HEK293 (cell line): Measurements from ENCODE around the gene RNF31.
A peak's percentile ranks its signal among the peaks of the same experiment; 100 is the strongest.

Experiments used
- EGR2 ChIP-seq: fragments of 450-650 bp; formaldehyde crosslinking; IDR thresholded peaks from 2 replicates; pipeline ENCODE4 v1.5.1; 2016; ENCODE audit warnings: low read depth, missing biosample characterization, missing genetic modification characterization
- GLIS1 ChIP-seq: fragments of 450-650 bp; formaldehyde crosslinking; IDR thresholded peaks from 2 replicates; pipeline ENCODE4 v1.5.1; 2016; ENCODE audit warnings: missing biosample characterization, missing genetic modification characterization
- GLIS2 ChIP-seq: fragments of 450-650 bp; formaldehyde crosslinking; IDR thresholded peaks from 2 replicates; pipeline ENCODE4 v1.5.1; 2016; ENCODE audit warnings: missing biosample characterization, missing genetic modification characterization
- KLF8 ChIP-seq: fragments of 450-650 bp; formaldehyde crosslinking; IDR thresholded peaks from 2 replicates; pipeline ENCODE4 v1.5.1; 2016; ENCODE audit warnings: missing biosample characterization, missing genetic modification characterization
- KLF9 ChIP-seq: fragments of 450-650 bp; formaldehyde crosslinking; IDR thresholded peaks from 2 replicates; pipeline ENCODE4 v1.5.1; 2016; ENCODE audit warnings: missing biosample characterization, missing genetic modification characterization, low read depth
- MZF1 ChIP-seq: fragments of 450-650 bp; formaldehyde crosslinking; IDR thresholded peaks from 2 replicates; pipeline ENCODE4 v1.5.1; 2017; ENCODE audit warnings: missing biosample characterization, missing genetic modification characterization, borderline replicate concordance
- SP2 ChIP-seq: fragments of 450-650 bp; formaldehyde crosslinking; IDR thresholded peaks from 2 replicates; pipeline ENCODE4 v1.5.1; 2016; ENCODE audit warnings: missing biosample characterization, missing genetic modification characterization
- SP3 ChIP-seq: fragments of 450-650 bp; formaldehyde crosslinking; IDR thresholded peaks from 2 replicates; pipeline ENCODE4 v1.5.1; 2016; ENCODE audit warnings: missing biosample characterization, missing genetic modification characterization
- TRIM28 ChIP-seq: IDR thresholded peaks from 2 replicates; pipeline ENCODE4 v1.6.1; 2011; ENCODE audit warnings: low read length, control low read depth, borderline replicate concordance
- YY1 ChIP-seq: fragments of 450-650 bp; formaldehyde crosslinking; IDR thresholded peaks from 2 replicates; pipeline ENCODE4 v1.5.1; 2018; ENCODE audit warnings: missing biosample characterization, missing genetic modification characterization
- ZBTB17 ChIP-seq: fragments of 450-650 bp; formaldehyde crosslinking; IDR thresholded peaks from 2 replicates; pipeline ENCODE4 v1.5.1; 2016; ENCODE audit warnings: missing biosample characterization, missing genetic modification characterization
- ZBTB8A ChIP-seq: fragments of 450-650 bp; formaldehyde crosslinking; IDR thresholded peaks from 2 replicates; pipeline ENCODE4 v1.5.1; 2016; ENCODE audit warnings: missing biosample characterization, missing genetic modification characterization
- ZFHX2 ChIP-seq: fragments of 450-650 bp; formaldehyde crosslinking; conservative IDR thresholded peaks from 2 replicates; pipeline ENCODE4 v1.5.1; 2016; ENCODE audit warnings: missing biosample characterization, missing genetic modification characterization
- ZIC2 ChIP-seq: fragments of 450-650 bp; formaldehyde crosslinking; IDR thresholded peaks from 2 replicates; pipeline ENCODE4 v1.5.1; 2016; ENCODE audit warnings: missing biosample characterization, missing genetic modification characterization
- ZNF175 ChIP-seq: fragments of 450-650 bp; formaldehyde crosslinking; IDR thresholded peaks from 2 replicates; pipeline ENCODE4 v1.5.1; 2016; ENCODE audit warnings: missing biosample characterization, missing genetic modification characterization
- ZNF391 ChIP-seq: fragments of 450-650 bp; formaldehyde crosslinking; IDR thresholded peaks from 2 replicates; pipeline ENCODE4 v1.5.1; 2016; ENCODE audit warnings: low read depth, missing biosample characterization, missing genetic modification characterization, borderline replicate concordance
- ZNF423 ChIP-seq: fragments of 450-650 bp; formaldehyde crosslinking; IDR thresholded peaks from 2 replicates; pipeline ENCODE4 v1.5.1; 2016; ENCODE audit warnings: missing biosample characterization, missing genetic modification characterization
- ZNF473 ChIP-seq: fragments of 450-650 bp; formaldehyde crosslinking; IDR thresholded peaks from 2 replicates; pipeline ENCODE4 v1.5.1; 2017; ENCODE audit warnings: missing biosample characterization, missing genetic modification characterization
- ZNF600 ChIP-seq: fragments of 450-650 bp; formaldehyde crosslinking; IDR thresholded peaks from 2 replicates; pipeline ENCODE4 v1.5.1; 2016; ENCODE audit warnings: missing biosample characterization, missing genetic modification characterization
- ZSCAN30 ChIP-seq: fragments of 450-650 bp; IDR thresholded peaks from 2 replicates; pipeline ENCODE4 v1.5.1; 2018; ENCODE audit warnings: missing biosample characterization, mild to moderate bottlenecking, missing genetic modification characterization, moderate library complexity
- ZSCAN5A ChIP-seq: fragments of 450-650 bp; formaldehyde crosslinking; IDR thresholded peaks from 2 replicates; pipeline ENCODE4 v1.5.1; 2016; ENCODE audit warnings: missing biosample characterization, missing genetic modification characterization
- TF ChIP-seq, protein P1 (sequence below): sonication (generic); formaldehyde crosslinking; IDR thresholded peaks from 2 replicates; pipeline ENCODE4 v1.8.1; 2022; ENCODE audit warnings: mild to moderate bottlenecking, moderate library complexity, missing genetic modification reagents
- TF ChIP-seq, protein P2 (sequence below): fragments of 450-650 bp; formaldehyde crosslinking; IDR thresholded peaks from 2 replicates; pipeline ENCODE4 v1.5.1; 2017; ENCODE audit warnings: missing biosample characterization, mild to moderate bottlenecking, missing genetic modification characterization, moderate library complexity
- TF ChIP-seq, protein P3 (sequence below): fragments of 450-650 bp; formaldehyde crosslinking; IDR thresholded peaks from 2 replicates; pipeline ENCODE4 v1.5.1; 2017; ENCODE audit warnings: missing biosample characterization, missing genetic modification characterization
- TF ChIP-seq, protein P4 (sequence below): fragments of 450-650 bp; formaldehyde crosslinking; optimal IDR thresholded peaks from 2 replicates; pipeline ENCODE3; 2016; ENCODE audit warnings: missing biosample characterization, mild to moderate bottlenecking, missing genetic modification characterization
- TF ChIP-seq, protein P5 (sequence below): fragments of 450-650 bp; formaldehyde crosslinking; IDR thresholded peaks from 2 replicates; pipeline ENCODE4 v1.5.1; 2016; ENCODE audit warnings: missing biosample characterization, missing genetic modification characterization

Gene RNF31

GRCh38 chr14:24135834-24136683, 11.2 kb upstream of the RNF31 start, which contains the start of gene PSME1 (continued):
- peak; percentile 90 for TF ChIP-seq SP2
- 0 out of 2 replicates have a peak, but pooled peaks have one; percentile 35 for TF ChIP-seq ZBTB17 (tag by site-specific recombination)
- TF ChIP-seq, protein P1, sequence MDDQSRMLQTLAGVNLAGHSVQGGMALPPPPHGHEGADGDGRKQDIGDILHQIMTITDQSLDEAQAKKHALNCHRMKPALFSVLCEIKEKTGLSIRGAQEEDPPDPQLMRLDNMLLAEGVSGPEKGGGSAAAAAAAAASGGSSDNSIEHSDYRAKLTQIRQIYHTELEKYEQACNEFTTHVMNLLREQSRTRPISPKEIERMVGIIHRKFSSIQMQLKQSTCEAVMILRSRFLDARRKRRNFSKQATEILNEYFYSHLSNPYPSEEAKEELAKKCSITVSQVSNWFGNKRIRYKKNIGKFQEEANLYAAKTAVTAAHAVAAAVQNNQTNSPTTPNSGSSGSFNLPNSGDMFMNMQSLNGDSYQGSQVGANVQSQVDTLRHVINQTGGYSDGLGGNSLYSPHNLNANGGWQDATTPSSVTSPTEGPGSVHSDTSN (CRISPR knock-in tag), result 0 out of 2 replicates have a peak, but pooled peaks have one; percentile 28
- TF ChIP-seq KLF8 (tag by site-specific recombination), result peak; percentile 75; the same call in 1 of the 2 replicates
- no peak for TF ChIP-seq ZNF175
- no peak for TF ChIP-seq ZNF391 (tag by site-specific recombination)
- TF ChIP-seq, protein P2, sequence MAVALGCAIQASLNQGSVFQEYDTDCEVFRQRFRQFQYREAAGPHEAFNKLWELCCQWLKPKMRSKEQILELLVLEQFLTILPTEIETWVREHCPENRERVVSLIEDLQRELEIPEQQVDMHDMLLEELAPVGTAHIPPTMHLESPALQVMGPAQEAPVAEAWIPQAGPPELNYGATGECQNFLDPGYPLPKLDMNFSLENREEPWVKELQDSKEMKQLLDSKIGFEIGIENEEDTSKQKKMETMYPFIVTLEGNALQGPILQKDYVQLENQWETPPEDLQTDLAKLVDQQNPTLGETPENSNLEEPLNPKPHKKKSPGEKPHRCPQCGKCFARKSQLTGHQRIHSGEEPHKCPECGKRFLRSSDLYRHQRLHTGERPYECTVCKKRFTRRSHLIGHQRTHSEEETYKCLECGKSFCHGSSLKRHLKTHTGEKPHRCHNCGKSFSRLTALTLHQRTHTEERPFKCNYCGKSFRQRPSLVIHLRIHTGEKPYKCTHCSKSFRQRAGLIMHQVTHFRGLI (tag by site-specific recombination), result peak; percentile 81
- peak; percentile 7 for TF ChIP-seq ZNF600 (tag by site-specific recombination)
- TF ChIP-seq ZSCAN30 (tag by site-specific recombination), result no peak
- TF ChIP-seq ZIC2 (tag by site-specific recombination), result peak; percentile 51; the same call in 1 of the 2 replicates
- TF ChIP-seq ZNF473, result no peak
- TF ChIP-seq KLF9 (tag by site-specific recombination), result peak; percentile 93
- no peak for TF ChIP-seq MZF1
- TF ChIP-seq, protein P3, sequence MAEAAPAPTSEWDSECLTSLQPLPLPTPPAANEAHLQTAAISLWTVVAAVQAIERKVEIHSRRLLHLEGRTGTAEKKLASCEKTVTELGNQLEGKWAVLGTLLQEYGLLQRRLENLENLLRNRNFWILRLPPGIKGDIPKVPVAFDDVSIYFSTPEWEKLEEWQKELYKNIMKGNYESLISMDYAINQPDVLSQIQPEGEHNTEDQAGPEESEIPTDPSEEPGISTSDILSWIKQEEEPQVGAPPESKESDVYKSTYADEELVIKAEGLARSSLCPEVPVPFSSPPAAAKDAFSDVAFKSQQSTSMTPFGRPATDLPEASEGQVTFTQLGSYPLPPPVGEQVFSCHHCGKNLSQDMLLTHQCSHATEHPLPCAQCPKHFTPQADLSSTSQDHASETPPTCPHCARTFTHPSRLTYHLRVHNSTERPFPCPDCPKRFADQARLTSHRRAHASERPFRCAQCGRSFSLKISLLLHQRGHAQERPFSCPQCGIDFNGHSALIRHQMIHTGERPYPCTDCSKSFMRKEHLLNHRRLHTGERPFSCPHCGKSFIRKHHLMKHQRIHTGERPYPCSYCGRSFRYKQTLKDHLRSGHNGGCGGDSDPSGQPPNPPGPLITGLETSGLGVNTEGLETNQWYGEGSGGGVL (tag by site-specific recombination), result peak; percentile 58
- peak; percentile 96 for TF ChIP-seq ZBTB8A (tag by site-specific recombination)
- TF ChIP-seq ZNF423, result peak; percentile 47
- peak; percentile 27 for TF ChIP-seq EGR2
- TF ChIP-seq, protein P4, sequence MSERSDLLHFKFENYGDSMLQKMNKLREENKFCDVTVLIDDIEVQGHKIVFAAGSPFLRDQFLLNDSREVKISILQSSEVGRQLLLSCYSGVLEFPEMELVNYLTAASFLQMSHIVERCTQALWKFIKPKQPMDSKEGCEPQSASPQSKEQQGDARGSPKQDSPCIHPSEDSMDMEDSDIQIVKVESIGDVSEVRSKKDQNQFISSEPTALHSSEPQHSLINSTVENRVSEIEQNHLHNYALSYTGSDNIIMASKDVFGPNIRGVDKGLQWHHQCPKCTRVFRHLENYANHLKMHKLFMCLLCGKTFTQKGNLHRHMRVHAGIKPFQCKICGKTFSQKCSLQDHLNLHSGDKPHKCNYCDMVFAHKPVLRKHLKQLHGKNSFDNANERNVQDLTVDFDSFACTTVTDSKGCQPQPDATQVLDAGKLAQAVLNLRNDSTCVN (tag by site-specific recombination), result peak; percentile 58
- peak; percentile 98 for TF ChIP-seq SP3 (tag by site-specific recombination)
- TF ChIP-seq, protein P5, sequence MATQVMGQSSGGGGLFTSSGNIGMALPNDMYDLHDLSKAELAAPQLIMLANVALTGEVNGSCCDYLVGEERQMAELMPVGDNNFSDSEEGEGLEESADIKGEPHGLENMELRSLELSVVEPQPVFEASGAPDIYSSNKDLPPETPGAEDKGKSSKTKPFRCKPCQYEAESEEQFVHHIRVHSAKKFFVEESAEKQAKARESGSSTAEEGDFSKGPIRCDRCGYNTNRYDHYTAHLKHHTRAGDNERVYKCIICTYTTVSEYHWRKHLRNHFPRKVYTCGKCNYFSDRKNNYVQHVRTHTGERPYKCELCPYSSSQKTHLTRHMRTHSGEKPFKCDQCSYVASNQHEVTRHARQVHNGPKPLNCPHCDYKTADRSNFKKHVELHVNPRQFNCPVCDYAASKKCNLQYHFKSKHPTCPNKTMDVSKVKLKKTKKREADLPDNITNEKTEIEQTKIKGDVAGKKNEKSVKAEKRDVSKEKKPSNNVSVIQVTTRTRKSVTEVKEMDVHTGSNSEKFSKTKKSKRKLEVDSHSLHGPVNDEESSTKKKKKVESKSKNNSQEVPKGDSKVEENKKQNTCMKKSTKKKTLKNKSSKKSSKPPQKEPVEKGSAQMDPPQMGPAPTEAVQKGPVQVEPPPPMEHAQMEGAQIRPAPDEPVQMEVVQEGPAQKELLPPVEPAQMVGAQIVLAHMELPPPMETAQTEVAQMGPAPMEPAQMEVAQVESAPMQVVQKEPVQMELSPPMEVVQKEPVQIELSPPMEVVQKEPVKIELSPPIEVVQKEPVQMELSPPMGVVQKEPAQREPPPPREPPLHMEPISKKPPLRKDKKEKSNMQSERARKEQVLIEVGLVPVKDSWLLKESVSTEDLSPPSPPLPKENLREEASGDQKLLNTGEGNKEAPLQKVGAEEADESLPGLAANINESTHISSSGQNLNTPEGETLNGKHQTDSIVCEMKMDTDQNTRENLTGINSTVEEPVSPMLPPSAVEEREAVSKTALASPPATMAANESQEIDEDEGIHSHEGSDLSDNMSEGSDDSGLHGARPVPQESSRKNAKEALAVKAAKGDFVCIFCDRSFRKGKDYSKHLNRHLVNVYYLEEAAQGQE (tag by site-specific recombination), result no peak
- peak; percentile 69 for TF ChIP-seq ZFHX2 (tag by site-specific recombination)
- no peak for TF ChIP-seq TRIM28
- TF ChIP-seq GLIS1, result peak; percentile 55; the same call in 1 of the 2 replicates
- 0 out of 2 replicates have a peak, but pooled peaks have one; percentile 33 for TF ChIP-seq YY1 (tag by site-specific recombination)
- TF ChIP-seq ZSCAN5A, result 0 out of 2 replicates have a peak, but pooled peaks have one; percentile 12
- TF ChIP-seq GLIS2 (tag by site-specific recombination), result peak; percentile 80; the same call in 1 of the 2 replicates
